NCI-H226 (cell line): Measurements from ENCODE around the gene SWAP70.
A peak's percentile ranks its signal among the peaks of the same experiment; 100 is the strongest.

Experiments used
- DNase-seq: peaks from one replicate; pipeline ENCODE4 v3.0.0-alpha.2; 2015

The SWAP70 gene

DNA sequence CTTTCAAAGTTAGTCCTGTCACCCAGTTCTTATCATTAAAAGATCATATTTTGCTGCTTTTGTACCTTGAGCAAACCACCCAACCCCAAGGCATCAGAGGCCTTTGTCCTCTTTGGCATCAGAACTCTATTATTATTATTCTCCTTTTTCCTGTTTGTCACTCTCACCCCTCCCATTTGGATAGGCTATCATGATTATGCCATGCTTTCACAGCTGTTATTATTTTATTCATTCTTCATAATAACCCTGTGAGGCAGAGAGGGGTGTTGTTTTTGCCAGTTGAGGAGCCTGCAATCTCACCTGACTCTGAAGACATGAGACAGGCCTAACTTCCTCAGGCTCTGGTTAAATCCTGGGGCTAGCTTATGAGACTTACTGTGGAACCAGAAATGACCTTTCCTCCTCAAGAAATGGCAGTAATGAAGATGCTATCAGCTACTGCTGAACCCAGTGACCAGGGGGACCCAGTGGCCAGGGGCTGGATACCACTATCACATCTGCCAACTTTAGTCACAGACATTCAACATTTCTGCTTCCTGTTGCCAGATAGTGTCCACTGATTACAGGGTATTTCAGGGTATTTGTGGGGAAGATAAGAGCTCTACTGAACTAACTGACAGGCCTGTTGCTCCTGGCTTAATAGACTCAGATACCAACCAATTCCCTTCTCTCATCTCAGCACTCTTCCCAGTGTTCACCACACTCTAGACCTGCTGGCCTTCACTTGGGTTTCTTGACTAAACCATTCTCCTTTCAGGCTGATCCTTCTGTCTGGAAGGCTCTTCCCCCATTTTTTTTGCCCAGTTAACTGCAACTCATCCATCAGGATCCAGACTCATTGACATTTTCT lies 11.8 kb upstream of the SWAP70 start:
- no peak for DNase-seq

GRCh38 chr11:9653871-9654270 lies 10.0 kb upstream of the SWAP70 start:
- no peak for DNase-seq

DNA sequence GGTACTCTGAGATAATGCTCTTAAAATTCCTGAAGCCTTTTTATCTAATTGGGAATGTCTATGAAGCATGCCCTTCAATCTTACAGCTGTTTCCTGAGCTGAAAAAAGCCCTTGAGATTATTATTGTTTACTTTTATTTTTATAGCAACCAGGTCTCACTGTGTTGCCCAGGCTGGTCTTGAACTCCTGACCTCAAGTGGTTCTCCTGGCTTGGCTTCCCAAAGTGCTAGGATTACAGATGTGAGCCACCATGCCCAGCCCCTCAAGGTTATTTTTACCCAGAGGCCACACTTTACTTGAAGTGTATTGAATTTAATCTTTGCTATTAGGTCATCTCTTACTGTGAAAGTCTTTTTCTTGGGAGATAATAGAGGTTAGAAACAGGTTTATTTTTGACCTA lies 7.0 kb upstream of the SWAP70 start:
- no peak for DNase-seq

DNA sequence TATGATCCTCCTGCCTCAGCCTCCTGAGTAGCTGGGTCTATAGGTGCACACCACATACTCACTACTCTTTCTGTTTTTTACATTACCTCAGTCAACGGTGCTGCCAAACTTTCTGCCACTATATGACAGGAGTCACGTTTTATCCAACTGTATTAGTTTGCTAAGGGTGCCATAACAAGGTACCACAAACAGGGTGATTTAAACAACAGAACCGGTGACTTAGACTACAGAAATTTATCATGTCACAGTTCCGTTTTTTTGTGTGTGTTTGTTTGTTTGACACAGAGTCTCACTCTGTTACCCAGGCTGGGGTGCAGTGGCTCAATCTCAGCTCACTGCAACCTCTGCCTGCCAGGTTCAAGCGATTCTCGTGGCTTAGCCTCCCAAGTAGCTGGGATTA lies 6.3 kb upstream of the SWAP70 start:
- no peak for DNase-seq

GRCh38 chr11:9660886-9661285 lies 3.0 kb upstream of the SWAP70 start:
- no peak for DNase-seq

GRCh38 chr11:9662273-9662672 lies 1.6 kb upstream of the SWAP70 start:
- DNase-seq, result no peak

DNA sequence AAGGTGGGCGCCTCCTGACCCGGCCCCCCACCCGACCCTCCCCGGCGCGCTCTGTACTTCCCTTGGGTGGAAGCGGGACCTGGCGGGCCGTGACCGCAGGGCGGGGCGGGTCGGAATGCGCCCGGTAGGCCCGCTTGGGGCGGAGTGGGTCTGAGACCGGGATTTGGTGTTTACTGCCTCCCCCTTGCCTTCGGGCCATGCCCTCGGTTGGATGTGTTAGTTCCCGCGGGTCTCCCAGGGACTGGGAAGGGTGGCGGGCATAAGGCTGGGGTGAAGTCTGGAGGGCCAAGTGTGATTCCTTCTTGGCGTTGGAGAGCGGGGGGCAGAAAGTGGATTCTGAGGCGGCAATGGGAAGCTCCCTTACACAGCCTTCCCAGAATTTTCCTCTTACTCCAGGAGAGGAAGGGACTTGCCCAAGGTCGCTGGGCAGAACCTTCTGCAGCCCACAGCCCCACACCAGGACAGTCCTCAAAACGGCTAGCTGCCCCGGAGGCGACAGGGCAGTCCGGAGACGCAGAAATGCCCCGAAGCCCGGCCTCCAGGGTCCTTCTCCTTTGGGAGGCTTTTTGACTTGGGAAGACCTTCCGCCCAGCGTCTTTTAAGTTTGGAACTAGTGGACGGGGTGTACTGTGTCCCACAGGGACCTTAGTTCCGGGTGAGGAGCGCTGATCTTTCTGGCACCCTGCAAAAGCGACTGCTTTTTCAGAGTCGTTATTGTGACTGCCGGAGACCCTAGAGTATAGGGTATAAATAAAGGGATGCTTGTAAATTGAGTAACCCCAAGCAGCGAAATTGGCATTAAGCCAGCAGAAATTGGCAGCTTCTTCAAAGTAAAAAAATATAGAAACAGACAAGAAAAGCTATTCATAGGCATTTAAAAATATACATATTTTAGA lies 647 bp downstream of the SWAP70 start:
- DNase-seq, result peak; percentile 33

DNA sequence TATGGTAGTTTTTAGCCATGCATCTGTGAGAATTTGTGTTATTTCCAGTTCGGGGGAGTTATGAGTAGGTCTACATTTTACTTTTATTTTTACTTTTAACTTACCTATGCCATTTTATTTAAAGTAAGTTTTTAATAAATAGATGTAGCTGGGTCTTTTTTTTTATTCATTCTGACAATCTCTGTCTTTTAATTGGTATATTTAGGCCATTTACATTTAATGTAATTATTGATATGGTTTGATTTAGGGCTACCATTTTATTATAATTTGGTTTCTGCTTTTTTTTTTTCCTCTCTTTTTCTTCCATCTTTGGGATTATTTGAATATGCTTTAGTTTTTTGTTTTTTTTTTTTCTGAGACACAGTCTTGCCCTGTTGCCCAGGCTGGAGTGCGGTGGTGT lies 1.9 kb downstream of the SWAP70 start:
- no peak for DNase-seq

DNA sequence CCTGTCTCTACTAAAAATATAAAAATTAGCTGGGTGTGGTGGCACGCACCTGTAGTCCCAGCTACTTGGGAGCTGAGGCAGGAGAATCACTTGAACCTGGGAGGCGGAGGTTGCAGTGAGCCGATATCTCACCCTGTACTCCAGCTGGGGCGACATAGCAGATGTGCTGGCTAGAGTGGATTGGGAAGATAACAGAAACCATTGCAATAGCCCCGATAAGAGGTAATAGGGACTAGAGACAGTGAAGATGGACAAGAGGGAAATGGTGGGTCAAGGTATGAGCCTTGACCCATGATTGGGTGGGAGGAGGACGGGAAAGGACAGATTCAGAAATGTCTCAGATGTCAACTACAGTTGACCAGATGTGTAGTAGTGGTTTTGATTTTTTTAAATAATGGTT lies 6.1 kb downstream of the SWAP70 start:
- DNase-seq, result no peak

- DNase-seq, result no peak
Measured at GRCh38 chr11:9672288-9672916, 8.5 kb downstream of the SWAP70 start.

GRCh38 chr11:9672918-9673317 lies 9.0 kb downstream of the SWAP70 start:
- DNase-seq, result no peak

GRCh38 chr11:9675691-9676090 lies 11.8 kb downstream of the SWAP70 start:
- DNase-seq, result no peak

DNA sequence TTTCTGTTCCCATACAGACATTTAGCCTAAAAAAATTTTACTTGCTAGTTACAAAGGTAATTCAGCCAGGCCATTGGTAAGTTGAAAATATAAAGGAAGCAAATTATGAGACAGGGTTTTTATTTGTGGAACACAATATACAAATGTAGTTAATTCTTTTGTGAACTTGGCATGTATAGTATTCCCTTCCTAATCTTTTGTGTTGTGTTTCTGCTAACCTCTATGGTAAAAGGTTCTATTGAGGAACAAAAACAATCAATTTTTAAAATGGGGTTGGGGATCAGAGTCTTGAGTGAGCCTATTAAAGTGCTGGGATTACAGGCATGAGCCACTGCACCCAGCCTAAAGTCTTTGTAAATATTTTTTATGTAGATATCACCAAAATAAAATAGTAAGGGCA lies 14.1 kb downstream of the SWAP70 start:
- DNase-seq, result no peak

DNA sequence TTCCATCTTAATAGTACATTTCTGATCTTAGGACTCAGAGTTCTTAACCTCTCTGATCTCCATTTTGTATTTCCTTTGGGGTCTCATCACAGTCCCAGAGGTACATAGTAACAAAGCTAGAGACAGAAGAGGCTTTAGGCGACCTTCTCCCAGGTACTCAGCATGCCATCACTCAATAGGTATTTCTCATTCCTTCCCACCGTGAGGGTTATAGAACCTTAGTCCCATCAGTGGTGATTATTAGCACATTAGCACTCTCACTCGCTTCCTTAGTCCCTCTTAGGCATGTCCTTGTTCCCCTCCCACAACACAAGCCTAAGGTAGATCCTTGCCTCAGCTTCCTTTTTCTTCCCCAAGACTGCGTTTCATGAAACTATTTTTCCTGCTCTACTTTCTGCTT lies 14.7 kb downstream of the SWAP70 start:
- DNase-seq, result no peak

DNA sequence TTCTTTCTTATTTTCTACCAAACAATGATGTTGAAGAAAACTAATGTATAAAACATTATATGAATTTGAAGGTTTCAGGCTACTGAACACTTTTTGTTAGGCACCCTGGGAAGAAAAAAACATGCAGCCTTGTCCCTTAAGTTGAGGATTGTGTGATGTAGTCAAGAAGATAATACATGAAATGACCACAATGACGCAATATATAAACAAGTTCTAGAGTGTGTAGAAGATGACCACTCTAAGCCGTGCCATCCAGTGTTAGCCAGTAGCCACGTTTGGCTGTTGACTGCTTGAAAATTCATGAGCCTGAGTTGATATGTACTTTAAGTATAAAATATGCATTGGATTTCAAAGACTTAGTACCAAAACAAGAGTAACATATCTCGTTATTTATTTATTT lies 16.2 kb downstream of the SWAP70 start:
- DNase-seq, result no peak

GRCh38 chr11:9681583-9682372 lies 17.9 kb downstream of the SWAP70 start:
- DNase-seq, result no peak

- peak; percentile 34 for DNase-seq
Measured at GRCh38 chr11:9687711-9688477, 24.0 kb downstream of the SWAP70 start.

GRCh38 chr11:9688716-9689511 lies 25.0 kb downstream of the SWAP70 start:
- peak; percentile 55 for DNase-seq

- no peak for DNase-seq
Measured at GRCh38 chr11:9689721-9690120, 25.8 kb downstream of the SWAP70 start.

DNA sequence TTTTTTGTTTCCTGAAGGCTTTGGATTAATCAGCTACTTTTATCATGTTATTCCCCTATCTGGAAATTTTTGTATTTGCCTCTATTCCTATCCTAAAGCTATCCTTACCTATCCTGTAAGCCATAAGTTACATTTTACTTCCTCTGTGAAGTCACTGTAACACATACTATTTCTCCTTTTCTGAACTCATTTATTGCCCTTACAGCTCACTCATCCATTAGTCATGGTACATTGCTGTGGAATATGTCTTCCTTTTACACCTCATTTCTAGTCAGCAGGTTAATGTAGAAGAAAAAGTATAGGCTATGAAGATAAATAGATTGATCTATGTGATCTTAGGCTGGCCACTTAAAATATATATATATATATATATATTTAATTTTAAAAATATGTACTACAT lies 28.0 kb downstream of the SWAP70 start:
- DNase-seq, result peak; percentile 30

DNA sequence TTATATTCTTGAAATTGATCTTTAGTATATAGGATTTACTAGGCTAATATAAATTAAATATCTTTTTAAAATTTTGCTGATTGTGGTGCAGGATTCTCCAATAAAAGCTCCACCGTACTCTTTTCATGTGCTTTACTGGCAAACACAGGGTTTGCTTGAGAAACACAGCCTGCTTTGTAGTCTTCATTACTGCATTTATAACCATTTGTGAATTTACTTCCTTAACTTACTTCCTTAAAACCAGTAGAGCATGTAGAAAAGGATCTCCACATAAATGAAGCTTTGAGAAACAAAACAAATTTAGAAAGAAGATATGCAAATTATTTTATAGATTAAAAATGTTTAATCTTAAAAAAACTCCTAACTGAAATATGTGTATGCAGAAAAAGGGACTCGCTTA lies 28.8 kb downstream of the SWAP70 start:
- no peak for DNase-seq
